Esophagus squamous epithelium (tissue), 5 donors: ENCODE data around the gene PARM1. TPM values are rescaled to one million over a fixed set of nuclear protein-coding genes. Genes with fewer than 3 reads are reported as not detected.

Experiments used
- DNase-seq: peaks from one replicate; lab custom pipeline; 2025; lab: John Stamatoyannopoulos, UW
- H3K27ac ChIP-seq, 4 donors: fragments of 200-600 bp; sonication (generic); one replicate each; pipeline ENCODE4 v1.5.1; 2016 to 2019; ENCODE audit warnings: mild to moderate bottlenecking in 1 of 4
- H3K27me3 ChIP-seq, 4 donors: fragments of 200-600 bp; sonication (generic); 1 replicate in 3 of 4; 2 replicates in 1 of 4; pipeline versions ENCODE4 v1.5.1 to v1.6.0; 2017 to 2021; ENCODE audit warnings: antibody characterized with exemption in 1 of 4
- H3K36me3 ChIP-seq, 3 donors: fragments of 200-600 bp; sonication (generic); one replicate each; pipeline ENCODE4 v1.5.1; 2016 to 2019
- H3K4me1 ChIP-seq, 3 donors: fragments of 200-600 bp; sonication (generic); one replicate each; pipeline ENCODE4 v1.5.1; 2017 to 2019
- H3K4me3 ChIP-seq, 4 donors: fragments of 200-600 bp; sonication (generic); 1 replicate in 3 of 4; 2 replicates in 1 of 4; pipeline ENCODE4 v1.5.1; 2016 to 2019; ENCODE audit warnings: mild to moderate bottlenecking in 2 of 4, moderate library complexity in 1 of 4
- H3K9me3 ChIP-seq, 3 donors: fragments of 200-600 bp; sonication (generic); one replicate each; pipeline ENCODE4 v1.5.1; 2016 to 2019
- CTCF ChIP-seq, 6 experiments: fragments of 450-650 bp in 4 of 6; fragments of 200-600 bp in 2 of 6; sonication (generic) in 2 of 6; IDR thresholded peaks; one replicate each; pipeline ENCODE4 v1.5.1; 2016 to 2019; ENCODE audit warnings: antibody characterized with exemption in 6 of 6, mild to moderate bottlenecking in 4 of 6, moderate library complexity in 4 of 6
- POLR2A ChIP-seq, 4 donors: fragments of 450-650 bp; IDR thresholded peaks; one replicate each; pipeline ENCODE4 v1.6.1; 2017; ENCODE audit warnings: antibody characterized with exemption in 4 of 4, mild to moderate bottlenecking in 4 of 4, moderate library complexity in 3 of 4
- WGBS, 2 donors: methylation state at CpG; one replicate each; pipeline ENCODE4 v1.1.5; 2018; 5-methylcytosine and 5-hydroxymethylcytosine counted together
- intact Hi-C: fragments of 100-400 bp; cut with DNase I; formaldehyde crosslinking; loops from one replicate; pipeline ENCODE4 v1.15.0; 2022
- total RNA-seq, 4 donors: library from RNA; depleted of rRNA; stranded (reverse); fragments of >200 nt; gene quantifications; one replicate each; pipeline ENCODE4 v1.1.0, GENCODE V29; 2016
- donor health status: DM: yes; HTN: yes; CAD: no.

Gene PARM1
- total RNA-seq, 4 donors from 2014 or later = 1.9 to 10.3 (median 4.4) TPM

GRCh38 chr4:75048208-75048879 lies 115.4 kb downstream of the PARM1 start:
- H3K9me3 ChIP-seq = no peaks in the 10 kb centered on the region
- WGBS, 2 donors = 71 to 79% methylated on average over 9 of the region's 9 CpGs
- H3K36me3 ChIP-seq = no peaks in the 10 kb centered on the region
- intact Hi-C loops = no loop called here
- H3K27ac ChIP-seq = no peak overlapping the region
- no peaks in the 10 kb centered on the region for H3K4me1 ChIP-seq
- H3K27me3 ChIP-seq = no peaks in the 10 kb centered on the region
- H3K4me3 ChIP-seq = no peak overlapping the region
- TF ChIP-seq POLR2A (IDR thresholded peaks at IDR 0.05) (no peak), CTCF (IDR thresholded peaks at IDR 0.05) (no peak)
- DNase-seq = no peak

- intact Hi-C loops = no loop called here
- Histone ChIP-seq H3K27ac (no peak overlapping the region), H3K4me3 (no peak overlapping the region), H3K36me3 (no peaks in the 10 kb centered on the region), H3K4me1 (no peaks in the 10 kb centered on the region), H3K27me3 (no peaks in the 10 kb centered on the region), H3K9me3 (no peaks in the 10 kb centered on the region)
- no peak for DNase-seq
- TF ChIP-seq CTCF (IDR thresholded peaks at IDR 0.05) (no peak), POLR2A (IDR thresholded peaks at IDR 0.05) (no peak)
- WGBS, 2 donors = 76 to 80% methylated on average over 1 of the region's 1 CpG
Measured at GRCh38 chr4:75051431-75051830, 118.5 kb downstream of the PARM1 start.

GRCh38 chr4:75053352-75053751 lies 120.4 kb downstream of the PARM1 start:
- H3K4me3 ChIP-seq = no peak overlapping the region
- TF ChIP-seq POLR2A (IDR thresholded peaks at IDR 0.05) = no peak
- TF ChIP-seq CTCF (IDR thresholded peaks at IDR 0.05) = no peak
- intact Hi-C loops = no loop called here
- no peaks in the 10 kb centered on the region for H3K27me3 ChIP-seq
- no peak for DNase-seq
- H3K4me1 ChIP-seq = no peaks in the 10 kb centered on the region
- 88 to 92% methylated on average over 1 of the region's 1 CpG for WGBS, 2 donors
- H3K9me3 ChIP-seq = no peaks in the 10 kb centered on the region
- H3K36me3 ChIP-seq = no peaks in the 10 kb centered on the region
- no peak overlapping the region for H3K27ac ChIP-seq

GRCh38 chr4:75054078-75054477 lies 121.2 kb downstream of the PARM1 start:
- no peaks in the 10 kb centered on the region for H3K4me1 ChIP-seq
- no peaks in the 10 kb centered on the region for H3K9me3 ChIP-seq
- intact Hi-C loops = no loop called here
- DNase-seq = no peak
- no peaks in the 10 kb centered on the region for H3K36me3 ChIP-seq
- no peak overlapping the region for H3K27ac ChIP-seq
- 58 to 90% methylated on average over 3 of the region's 3 CpGs for WGBS, 2 donors
- TF ChIP-seq CTCF (IDR thresholded peaks at IDR 0.05) = no peak
- no peaks in the 10 kb centered on the region for H3K27me3 ChIP-seq
- no peak overlapping the region for H3K4me3 ChIP-seq

GRCh38 chr4:75056277-75056676 lies 123.4 kb downstream of the PARM1 start:
- 84 to 96% methylated on average over 4 of the region's 4 CpGs for WGBS, 2 donors
- H3K36me3 ChIP-seq = no peaks in the 10 kb centered on the region
- TF ChIP-seq POLR2A (IDR thresholded peaks at IDR 0.05) (no peak), CTCF (IDR thresholded peaks at IDR 0.05) (no peak)
- no peaks in the 10 kb centered on the region for H3K9me3 ChIP-seq
- no peak for DNase-seq
- intact Hi-C loops = no loop called here
- H3K27me3 ChIP-seq = no peaks in the 10 kb centered on the region
- H3K4me1 ChIP-seq = no peaks in the 10 kb centered on the region
- no peak overlapping the region for H3K4me3 ChIP-seq
- no peak overlapping the region for H3K27ac ChIP-seq
